ENCODE measurements around the gene IL37.

IL37 gene

GRCh38 chr2:112910865-112911264, at the start of gene IL37:
TSS of gene IL37 (plus strand) at chr2:112911165. CDS start at chr2:112913013, 1,848 bp downstream.
- no peak for DNase-seq (ENCODE audit: low read depth in 3 of 3)

GRCh38 chr2:112864072-112864471, 46.9 kb upstream of the IL37 start:
- DNase-seq (ENCODE audit: low read depth in 3 of 3) = no peak

- no peak for DNase-seq (ENCODE audit: low read depth in 3 of 3)
These were observed 44.7 kb upstream of the IL37 start for GRCh38 chr2:112866128-112866835.

GRCh38 chr2:112867701-112868631, 43.0 kb upstream of the IL37 start:
- no peak for DNase-seq (ENCODE audit: low read depth in 3 of 3)

- no peak for DNase-seq (ENCODE audit: low read depth in 3 of 3)
These were observed 41.6 kb upstream of the IL37 start for GRCh38 chr2:112869258-112869842.

- DNase-seq (ENCODE audit: low read depth in 3 of 3) = no peak
These were observed 39.8 kb upstream of the IL37 start for GRCh38 chr2:112870841-112871835.

- DNase-seq (ENCODE audit: low read depth in 3 of 3) = no peak
These were observed 34.6 kb upstream of the IL37 start for GRCh38 chr2:112876257-112876970.

- DNase-seq (ENCODE audit: low read depth in 3 of 3) = no peak
These were observed 34.0 kb upstream of the IL37 start for GRCh38 chr2:112876971-112877361.

GRCh38 chr2:112877423-112877822, 33.5 kb upstream of the IL37 start:
- DNase-seq (ENCODE audit: low read depth in 3 of 3) = no peak

GRCh38 chr2:112879491-112880041, 31.4 kb upstream of the IL37 start:
- DNase-seq (ENCODE audit: low read depth in 3 of 3) = no peak

- no peak for DNase-seq (ENCODE audit: low read depth in 3 of 3)
These were observed 30.9 kb upstream of the IL37 start for GRCh38 chr2:112880091-112880531.

- no peak for DNase-seq (ENCODE audit: low read depth in 3 of 3)
These were observed 30.3 kb upstream of the IL37 start for GRCh38 chr2:112880696-112881095.

- DNase-seq (ENCODE audit: low read depth in 3 of 3) = no peak
These were observed 29.6 kb upstream of the IL37 start for GRCh38 chr2:112881217-112881985.

GRCh38 chr2:112883669-112884068, 27.3 kb upstream of the IL37 start:
- no peak for DNase-seq (ENCODE audit: low read depth in 3 of 3)

- peak; percentile 41 to 48 (median 46) for DNase-seq (ENCODE audit: low read depth in 3 of 3)
These were observed 26.0 kb upstream of the IL37 start for GRCh38 chr2:112884869-112885505.

- no peak for DNase-seq (ENCODE audit: low read depth in 3 of 3)
These were observed 25.5 kb upstream of the IL37 start for GRCh38 chr2:112885506-112885902.

GRCh38 chr2:112886291-112886690, 24.7 kb upstream of the IL37 start:
- no peak for DNase-seq (ENCODE audit: low read depth in 3 of 3)

GRCh38 chr2:112887964-112888749, 22.8 kb upstream of the IL37 start:
- DNase-seq (ENCODE audit: low read depth in 3 of 3) = no peak

Data from stimulated activated CD4-positive, alpha-beta T cell treated with anti-CD3 and anti-CD28 coated beads, TNF-alpha, amount 100 ng/mL, for 4 hours (primary cell).